ENCODE results near the gene DGKQ. TPM values are rescaled to one million over a fixed set of nuclear protein-coding genes. Genes with fewer than 3 reads are reported as not detected.

The DGKQ gene
- total RNA-seq, 1 experiment from 2014 or later, result 12.4 TPM

GRCh38 chr4:990746-991367, 17.5 kb upstream of the DGKQ start:
- WGBS (ENCODE audit: extremely low coverage, insufficient read length, low lambda C conversion rate), result no CpG with 5 or more reads among the region's 26 CpGs
- H3K27me3 ChIP-seq (ENCODE audit: insufficient read depth, low read length), result no peaks in the 10 kb centered on the region; the same call in 1 of the 2 replicates
- H3K27ac Mint-ChIP-seq, result no peak overlapping the region

More at GRCh38 chr4:990746-991367, 17.5 kb upstream of the DGKQ start:
- Histone ChIP-seq H3K9me3 (ENCODE audit: control insufficient read depth, low read depth, low read length) (no peaks in the 10 kb centered on the region), H3K18ac (ENCODE audit: insufficient read length, low read depth, low read length) (no peak overlapping the region), H2BK5ac (ENCODE audit: insufficient read length, low read length) (no peak overlapping the region), H3K79me2 (ENCODE audit: insufficient read depth, low read length) (no peaks in the 10 kb centered on the region), H3K4me1 (ENCODE audit: insufficient read depth, low read length) (no peaks in the 10 kb centered on the region), H3K23ac (ENCODE audit: insufficient read length, low read depth, low read length) (no peak overlapping the region), H3K4me2 (ENCODE audit: insufficient read depth, insufficient read length, low read length) (no peak overlapping the region), H2BK12ac (ENCODE audit: insufficient read length, low read depth, low read length) (no peak overlapping the region), H3K4ac (ENCODE audit: low read depth, low read length) (no peak overlapping the region), H2BK120ac (ENCODE audit: low read depth, low read length, poor library complexity, severe bottlenecking) (no peak overlapping the region), H4K20me1 (ENCODE audit: control insufficient read depth, insufficient read depth, insufficient read length) (no peaks in the 10 kb centered on the region), H4K91ac (ENCODE audit: insufficient read length, low read depth, low read length) (no peak overlapping the region), H2AK5ac (ENCODE audit: insufficient read length, low read length) (no peak overlapping the region), H3T11ph (ENCODE audit: low read length) (no peak overlapping the region), H2BK15ac (ENCODE audit: low read depth, low read length) (no peak overlapping the region), H3K9ac (ENCODE audit: extremely low read depth, insufficient read length, low read length) (no peak overlapping the region), H3K14ac (ENCODE audit: insufficient read depth, low read length) (no peak overlapping the region), H4K5ac (ENCODE audit: insufficient read length, low read depth, low read length) (no peak overlapping the region), H2BK20ac (ENCODE audit: low read depth, low read length, poor library complexity, severe bottlenecking) (no peak overlapping the region), H2AFZ (ENCODE audit: low read length) (no peak overlapping the region), H3K27ac (ENCODE audit: insufficient read length, low read depth, low read length) (no peak overlapping the region), H4K8ac (replicated peaks; ENCODE audit: insufficient read length, low read depth, low read length) (no peak overlapping the region), H3K23me2 (ENCODE audit: insufficient read length, low read depth, low read length, poor library complexity, severe bottlenecking) (peaks cover 3% of the 10 kb centered on the region), H3K79me1 (ENCODE audit: insufficient read depth, low read depth, low read length, poor library complexity, severe bottlenecking) (no peaks in the 10 kb centered on the region), H3K56ac (ENCODE audit: insufficient read length, low read depth, low read length) (no peak overlapping the region)
- peaks cover 4 to 5% of the 10 kb centered on the region in 2 experiments; a peak in 3 of 4 replicates for H3K4me1 Mint-ChIP-seq
- DNase-seq, result no peak
- peaks cover 19% of the 10 kb centered on the region for H3K27me3 Mint-ChIP-seq (ENCODE audit: low read depth)
- H3K4me3 Mint-ChIP-seq, result peak overlapping the region in 1 of 2 experiments; percentile 35; a peak in 1 of 5 replicates
- no peaks in the 10 kb centered on the region for H3K9me3 Mint-ChIP-seq
- TF ChIP-seq CTCF (conservative IDR thresholded peaks at IDR 0.05), result no peak
- no peaks in the 10 kb centered on the region for H3K36me3 Mint-ChIP-seq (ENCODE audit: insufficient read depth in 1 of 3, low read depth in 3 of 3)

Data from H9 (cell line).